ENCODE measurements around the gene CRTC1. TPM values are rescaled to one million over a fixed set of nuclear protein-coding genes. Genes with fewer than 3 reads are reported as not detected.

CRTC1 gene
- total and polyA plus RNA-seq, 7 donors: 4.5 to 12.5 (median 8.1) TPM

DNA sequence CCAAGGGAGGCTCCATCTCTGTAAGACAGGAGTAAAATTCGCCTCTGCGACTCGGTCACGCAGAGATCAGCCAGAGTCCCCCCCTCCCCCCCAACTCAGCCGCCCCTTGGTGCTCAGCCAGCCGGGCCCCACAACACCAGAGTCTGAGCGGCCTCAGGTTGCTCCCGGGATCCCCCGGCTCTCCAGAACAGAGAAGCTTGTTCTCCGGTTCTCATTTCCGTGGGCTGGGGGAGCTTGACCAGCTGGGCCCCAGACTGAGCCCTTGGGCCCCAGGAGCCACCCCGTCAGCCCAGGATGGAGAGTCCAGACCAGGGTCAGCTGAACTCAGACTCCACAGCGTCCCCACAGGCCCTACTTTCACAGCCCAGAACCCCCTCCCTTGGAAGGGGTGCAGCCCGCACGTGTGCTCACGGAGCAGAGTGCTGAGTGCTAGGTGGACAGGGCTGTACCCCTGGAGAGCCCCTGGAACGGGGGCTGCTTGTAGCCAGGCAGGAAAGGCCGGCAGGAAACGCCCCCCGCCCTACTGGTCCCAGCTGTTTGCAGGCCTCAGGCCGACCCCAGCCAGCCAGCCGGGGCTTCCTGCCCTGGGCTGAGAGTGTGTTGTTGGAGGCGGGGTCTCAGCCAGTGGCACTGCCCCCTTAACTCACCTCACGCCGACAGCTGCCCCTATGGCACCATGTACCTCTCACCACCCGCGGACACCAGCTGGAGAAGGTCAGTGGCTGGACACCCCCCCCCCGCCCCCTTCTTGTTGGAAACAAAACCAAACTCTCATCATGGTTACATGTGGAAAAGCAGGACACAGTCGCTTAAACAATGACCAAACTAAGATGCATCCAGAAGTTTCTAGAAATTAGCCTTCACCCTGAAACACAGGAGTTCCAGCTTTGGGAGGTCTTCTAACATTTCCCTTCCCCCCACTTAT is 63.2 kb downstream of the CRTC1 start:
- TF ChIP-seq, protein P1, sequence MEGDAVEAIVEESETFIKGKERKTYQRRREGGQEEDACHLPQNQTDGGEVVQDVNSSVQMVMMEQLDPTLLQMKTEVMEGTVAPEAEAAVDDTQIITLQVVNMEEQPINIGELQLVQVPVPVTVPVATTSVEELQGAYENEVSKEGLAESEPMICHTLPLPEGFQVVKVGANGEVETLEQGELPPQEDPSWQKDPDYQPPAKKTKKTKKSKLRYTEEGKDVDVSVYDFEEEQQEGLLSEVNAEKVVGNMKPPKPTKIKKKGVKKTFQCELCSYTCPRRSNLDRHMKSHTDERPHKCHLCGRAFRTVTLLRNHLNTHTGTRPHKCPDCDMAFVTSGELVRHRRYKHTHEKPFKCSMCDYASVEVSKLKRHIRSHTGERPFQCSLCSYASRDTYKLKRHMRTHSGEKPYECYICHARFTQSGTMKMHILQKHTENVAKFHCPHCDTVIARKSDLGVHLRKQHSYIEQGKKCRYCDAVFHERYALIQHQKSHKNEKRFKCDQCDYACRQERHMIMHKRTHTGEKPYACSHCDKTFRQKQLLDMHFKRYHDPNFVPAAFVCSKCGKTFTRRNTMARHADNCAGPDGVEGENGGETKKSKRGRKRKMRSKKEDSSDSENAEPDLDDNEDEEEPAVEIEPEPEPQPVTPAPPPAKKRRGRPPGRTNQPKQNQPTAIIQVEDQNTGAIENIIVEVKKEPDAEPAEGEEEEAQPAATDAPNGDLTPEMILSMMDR (IDR thresholded peaks at IDR 0.05): no peak
- Histone ChIP-seq H3K36me3 (ENCODE audit: insufficient read depth in 1 of 2, low read depth in 1 of 2) (peaks cover 0 to 17% of the 10 kb centered on the region in 2 donors), H3K4me1 (no peaks in the 10 kb centered on the region), H3K27me3 (ENCODE audit: insufficient read depth in 3 of 3, low read length in 2 of 3) (no peaks in the 10 kb centered on the region), H3K4me3 (no peak overlapping the region), H3K27ac (no peak overlapping the region), H3K9me3 (no peaks in the 10 kb centered on the region)
- ATAC-seq (no peak), DNase-seq (no peak)
- intact Hi-C loops (cut with DNase I): no loop called here
- 63 to 74% (median 69%) methylated on average over 25 to 29 of the region's 29 CpGs for WGBS, 3 donors

DNA sequence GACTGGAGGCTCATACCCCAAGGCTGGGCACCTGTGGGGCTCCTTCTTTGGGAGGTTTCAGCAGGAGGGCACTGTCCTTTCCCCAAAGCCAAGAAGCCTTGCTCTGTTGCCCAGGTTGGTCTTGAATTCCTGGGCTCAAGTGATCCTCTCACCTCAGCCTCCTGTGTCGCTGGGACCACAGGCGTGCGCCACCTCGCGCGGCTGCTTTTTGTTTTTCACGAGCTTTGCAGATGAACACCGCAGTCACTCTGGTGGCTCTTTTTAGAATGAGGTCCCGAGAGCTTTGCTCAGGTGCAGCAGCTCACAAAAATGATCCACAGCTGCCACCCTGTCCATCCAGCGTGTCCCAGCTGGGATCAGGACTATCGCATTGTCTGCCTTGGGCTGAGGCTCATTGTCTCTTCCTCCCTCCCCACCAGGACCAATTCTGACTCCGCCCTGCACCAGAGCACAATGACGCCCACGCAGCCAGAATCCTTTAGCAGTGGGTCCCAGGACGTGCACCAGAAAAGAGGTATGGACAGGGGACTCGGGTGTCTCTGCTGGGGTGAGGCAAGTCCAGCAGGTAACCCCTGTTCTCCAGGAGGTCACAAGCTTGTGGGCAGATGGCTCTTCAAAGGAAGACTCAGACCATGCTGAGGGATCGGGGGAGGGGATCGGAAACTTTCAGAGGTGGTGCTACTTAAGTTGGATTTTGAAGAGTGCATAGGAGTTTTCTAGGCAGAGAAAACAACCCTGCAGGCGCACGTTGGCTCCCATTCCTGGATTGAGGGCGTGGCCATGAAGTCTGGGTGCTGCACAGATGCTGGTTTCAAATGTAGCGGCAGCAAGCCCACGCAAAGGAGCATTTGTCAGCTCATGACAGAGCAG is 66.1 kb downstream of the CRTC1 start:
- WGBS, 3 donors: 92 to 97% (median 95%) methylated on average over 23 of the region's 23 CpGs
- Histone ChIP-seq H3K27ac (no peak overlapping the region), H3K36me3 (ENCODE audit: insufficient read depth in 1 of 2, low read depth in 1 of 2) (peaks cover 0 to 36% of the 10 kb centered on the region in 2 donors), H3K27me3 (ENCODE audit: insufficient read depth in 3 of 3, low read length in 2 of 3) (no peaks in the 10 kb centered on the region), H3K9me3 (no peaks in the 10 kb centered on the region), H3K4me3 (no peak overlapping the region), H3K4me1 (no peaks in the 10 kb centered on the region)
- ATAC-seq: no peak
- no peak for DNase-seq
- TF ChIP-seq, protein P1 (IDR thresholded peaks at IDR 0.05): no peak
- intact Hi-C loops (cut with DNase I): no loop called here

DNA sequence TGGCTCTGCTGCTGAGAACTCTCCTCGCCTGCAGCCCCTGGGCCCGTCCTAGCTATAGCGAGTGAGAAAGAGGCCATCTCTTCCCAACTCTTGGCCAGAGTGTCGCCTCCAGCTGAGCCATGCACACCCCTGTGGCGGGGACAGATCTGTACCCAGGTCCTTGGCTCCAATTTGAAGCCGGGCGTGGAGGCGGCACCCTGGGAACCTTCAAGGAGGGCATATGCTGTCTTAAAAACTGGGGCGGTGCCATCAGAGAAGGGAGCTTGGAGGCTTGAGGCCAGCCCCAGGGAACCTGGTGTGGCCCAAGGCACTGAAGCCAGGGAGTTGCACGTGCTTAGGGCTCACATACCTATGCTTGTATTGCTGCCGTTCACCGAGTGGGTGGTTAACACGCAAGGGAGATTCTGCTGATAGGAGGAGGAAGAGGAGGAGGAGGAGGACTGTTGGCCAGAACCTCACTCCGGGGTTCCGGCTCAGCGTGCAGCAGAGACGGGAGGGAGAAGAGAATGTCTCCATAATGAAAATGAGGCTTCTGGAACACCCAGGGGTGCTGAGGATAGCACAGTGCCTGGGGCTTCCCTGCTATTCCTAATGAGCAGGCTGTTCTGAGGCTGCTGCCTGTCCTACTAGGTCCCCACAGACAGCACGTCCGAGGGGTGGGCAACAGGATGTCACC is 67.0 kb downstream of the CRTC1 start:
- H3K4me3 ChIP-seq: no peak overlapping the region
- H3K27ac ChIP-seq: no peak overlapping the region
- no peaks in the 10 kb centered on the region for H3K27me3 ChIP-seq (ENCODE audit: insufficient read depth in 3 of 3, low read length in 2 of 3)
- H3K9me3 ChIP-seq: no peaks in the 10 kb centered on the region
- intact Hi-C loops (cut with DNase I): no loop called here
- no peaks in the 10 kb centered on the region for H3K4me1 ChIP-seq
- DNase-seq (no peak), ATAC-seq (no peak)
- WGBS, 3 donors: 90 to 95% (median 94%) methylated on average over 19 of the region's 19 CpGs
- H3K36me3 ChIP-seq (ENCODE audit: insufficient read depth in 1 of 2, low read depth in 1 of 2): peaks cover 0 to 36% of the 10 kb centered on the region in 2 donors
- TF ChIP-seq, protein P1 (IDR thresholded peaks at IDR 0.05): no peak

DNA sequence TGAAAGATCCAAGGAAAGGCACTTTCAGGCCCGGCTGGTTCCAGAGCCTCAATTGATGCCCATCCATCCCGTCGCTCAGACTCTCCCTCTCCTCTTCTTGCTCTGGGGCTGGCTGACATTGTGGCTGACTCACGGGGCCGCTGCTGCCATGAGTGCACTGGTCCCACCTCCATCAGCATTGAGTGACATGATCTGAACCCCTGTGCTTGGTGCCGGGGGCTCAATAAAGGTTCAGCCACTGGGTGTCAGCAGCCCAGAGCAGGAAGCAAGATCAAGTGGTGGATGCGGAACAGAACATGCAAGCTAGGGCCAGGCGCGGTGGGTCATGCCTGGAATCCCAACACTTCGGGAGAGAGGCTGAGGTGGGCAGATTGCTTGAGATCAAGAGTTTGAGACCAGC is 68.1 kb downstream of the CRTC1 start:
- WGBS, 3 donors: 95% methylated on average over 10 of the region's 10 CpGs
- intact Hi-C loops (cut with DNase I): no loop called here
- H3K36me3 ChIP-seq (ENCODE audit: insufficient read depth in 1 of 2, low read depth in 1 of 2): peaks cover 0 to 39% of the 10 kb centered on the region in 2 donors
- TF ChIP-seq, protein P1 (IDR thresholded peaks at IDR 0.05): no peak
- no peaks in the 10 kb centered on the region for H3K4me1 ChIP-seq
- DNase-seq (no peak), ATAC-seq (no peak)
- no peaks in the 10 kb centered on the region for H3K27me3 ChIP-seq (ENCODE audit: insufficient read depth in 3 of 3, low read length in 2 of 3)
- no peak overlapping the region for H3K4me3 ChIP-seq
- no peaks in the 10 kb centered on the region for H3K9me3 ChIP-seq
- no peak overlapping the region for H3K27ac ChIP-seq

Data from psoas muscle (tissue), 8 donors.